Endothelial cell of umbilical vein (primary cell): Measurements from ENCODE around the gene BBX.

Experiments used
- CTCF ChIP-seq, 2 donors: IDR thresholded peaks; 1 replicate in 1 of 2; 2 replicates in 1 of 2; pipeline ENCODE4 v1.5.1; 2011; ENCODE audit warnings: low read length in 2 of 2, mild to moderate bottlenecking in 2 of 2, moderate library complexity in 2 of 2, control low read depth in 1 of 2, inconsistent platforms in 1 of 2, low read depth in 1 of 2; ENCODE audit not compliant: insufficient read depth in 1 of 2; ENCODE audit errors: extremely low read depth in 1 of 2
- MAX ChIP-seq: IDR thresholded peaks from 2 replicates; pipeline ENCODE4 v1.6.1; 2011; ENCODE audit not compliant: insufficient read depth, insufficient read length

GRCh38 chr3:107853821-107854220 is 331.1 kb downstream of the BBX start:
- TF ChIP-seq CTCF (IDR thresholded peaks at IDR 0.05; ENCODE audit: extremely low read depth in 1 of 2, insufficient read depth in 1 of 2, low read depth in 1 of 2, low read length in 2 of 2), result no peak
- TF ChIP-seq MAX, result no peak
